Measurements from ENCODE around the gene NUDT13. TPM values are rescaled to one million over a fixed set of nuclear protein-coding genes. Genes with fewer than 3 reads are reported as not detected.

The NUDT13 gene
- total and polyA plus RNA-seq, 2 donors (not counting 1 experiment from before 2014, with no cell fraction given): 2.5 to 4.5 TPM

DNA sequence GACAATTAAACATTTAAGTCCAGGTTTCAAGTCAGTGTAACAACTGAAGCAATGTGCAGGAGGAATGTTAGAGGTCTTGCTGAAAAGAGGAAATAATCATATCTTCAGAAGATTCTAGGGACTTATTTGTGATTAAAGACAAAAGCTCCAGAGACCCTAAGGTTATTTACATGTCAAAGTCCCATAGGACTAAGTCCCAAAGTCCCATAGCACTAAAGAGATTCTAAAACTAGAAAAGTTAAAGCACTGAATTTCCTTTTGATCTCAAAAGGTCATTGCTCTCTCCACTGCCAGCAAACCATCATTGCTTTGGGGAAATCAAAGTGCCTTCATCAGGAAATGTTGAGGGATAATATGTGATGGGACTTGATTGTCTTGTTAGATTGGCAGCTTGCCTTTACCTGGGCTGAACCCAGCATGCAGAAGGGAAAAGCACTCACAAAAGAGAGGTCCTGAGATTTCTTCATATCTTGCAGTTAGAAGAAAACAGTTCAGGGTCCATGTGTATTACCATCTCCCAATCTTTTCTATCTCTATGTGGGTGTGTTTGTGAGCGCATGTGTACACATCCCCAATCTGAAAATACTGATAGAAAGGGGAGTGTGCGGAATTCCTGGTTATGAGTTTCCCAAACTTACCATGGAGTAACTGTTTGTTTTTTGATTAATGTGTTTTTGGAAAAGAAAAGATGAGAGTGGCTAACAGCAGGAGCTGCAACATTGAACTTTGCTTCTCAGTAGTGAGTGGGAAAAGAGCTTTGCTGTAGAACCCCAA, 21.8 kb downstream of the NUDT13 start:
- no peaks in the 10 kb centered on the region for H3K4me1 ChIP-seq (ENCODE audit: control insufficient read depth in 2 of 2, insufficient read depth in 2 of 2, low read length in 2 of 2)
- H2AFZ ChIP-seq (ENCODE audit: insufficient read depth, low read depth, low read length, poor library complexity, severe bottlenecking): no peak overlapping the region
- no peaks in the 10 kb centered on the region for H4K20me1 ChIP-seq (ENCODE audit: control insufficient read depth, insufficient read depth, low read length, poor library complexity, severe bottlenecking)
- H3K27ac Mint-ChIP-seq: peak overlapping the region; percentile 12
- no peak for DNase-seq
- H3K9me3 Mint-ChIP-seq (ENCODE audit: insufficient read depth): no peaks in the 10 kb centered on the region
- TF ChIP-seq EZH2 (IDR thresholded peaks at IDR 0.05; ENCODE audit: borderline replicate concordance, insufficient read depth, low read depth, low read length, poor library complexity, severe bottlenecking): no peak
- TF ChIP-seq, protein P1, sequence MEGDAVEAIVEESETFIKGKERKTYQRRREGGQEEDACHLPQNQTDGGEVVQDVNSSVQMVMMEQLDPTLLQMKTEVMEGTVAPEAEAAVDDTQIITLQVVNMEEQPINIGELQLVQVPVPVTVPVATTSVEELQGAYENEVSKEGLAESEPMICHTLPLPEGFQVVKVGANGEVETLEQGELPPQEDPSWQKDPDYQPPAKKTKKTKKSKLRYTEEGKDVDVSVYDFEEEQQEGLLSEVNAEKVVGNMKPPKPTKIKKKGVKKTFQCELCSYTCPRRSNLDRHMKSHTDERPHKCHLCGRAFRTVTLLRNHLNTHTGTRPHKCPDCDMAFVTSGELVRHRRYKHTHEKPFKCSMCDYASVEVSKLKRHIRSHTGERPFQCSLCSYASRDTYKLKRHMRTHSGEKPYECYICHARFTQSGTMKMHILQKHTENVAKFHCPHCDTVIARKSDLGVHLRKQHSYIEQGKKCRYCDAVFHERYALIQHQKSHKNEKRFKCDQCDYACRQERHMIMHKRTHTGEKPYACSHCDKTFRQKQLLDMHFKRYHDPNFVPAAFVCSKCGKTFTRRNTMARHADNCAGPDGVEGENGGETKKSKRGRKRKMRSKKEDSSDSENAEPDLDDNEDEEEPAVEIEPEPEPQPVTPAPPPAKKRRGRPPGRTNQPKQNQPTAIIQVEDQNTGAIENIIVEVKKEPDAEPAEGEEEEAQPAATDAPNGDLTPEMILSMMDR (IDR thresholded peaks at IDR 0.05): no peak
- H3K9ac ChIP-seq (ENCODE audit: low read length): no peak overlapping the region
- H3K27me3 ChIP-seq (replicated peaks in 1 of 4; ENCODE audit: control extremely low read depth in 1 of 4, control insufficient read depth in 3 of 4, insufficient read depth in 4 of 4, low read length in 3 of 4): no peaks in the 10 kb centered on the region
- H3K27ac ChIP-seq (ENCODE audit: low read length in 2 of 2): no peak overlapping the region
- peaks cover 12 to 69% of the 10 kb centered on the region in 2 experiments for H3K36me3 ChIP-seq (replicated peaks in 1 of 2; ENCODE audit: control extremely low read depth in 1 of 2, control insufficient read depth in 1 of 2, extremely low read depth in 1 of 2, insufficient read depth in 2 of 2, low read length in 1 of 2)
- POLR2A ChIA-PET: no interaction called here
- H3K27me3 Mint-ChIP-seq: no peaks in the 10 kb centered on the region
- no peak overlapping the region for H3K4me3 Mint-ChIP-seq
- no peak overlapping the region for H3K4me2 ChIP-seq (replicated peaks; ENCODE audit: low read depth, low read length, poor library complexity, severe bottlenecking)
- peak; percentile 36 for ATAC-seq (ENCODE audit: low read depth)
- peaks cover 0 to 1% (median 0%) of the 10 kb centered on the region in 3 donors for H3K9me3 ChIP-seq (ENCODE audit: control extremely low read depth in 1 of 3, control insufficient read depth in 2 of 3, insufficient read depth in 1 of 3, low read length in 2 of 3)
- H3K4me3 ChIP-seq (ENCODE audit: control extremely low read depth in 1 of 5, extremely low read depth in 1 of 5, insufficient read depth in 1 of 5, low read depth in 2 of 5, low read length in 4 of 5): no peak overlapping the region
- H3K79me2 ChIP-seq (ENCODE audit: control insufficient read depth, insufficient read depth, low read length): no peaks in the 10 kb centered on the region
- intact Hi-C loops (cut with micrococcal nuclease): loop anchor here (5.0 kb wide), 1 partner anchor 35 kb away; the partner anchor contains the start of gene P4HA1
- 100% methylated on average over 1 of the region's 2 CpGs for WGBS (ENCODE audit: insufficient coverage)
- peaks cover 12% of the 10 kb centered on the region for H3K4me1 Mint-ChIP-seq
- CTCF ChIA-PET: interaction anchor here (3.2 kb wide), 1 partner anchor 36 kb away, joined by 12 read pairs; the partner anchor contains the start of gene P4HA1

DNA sequence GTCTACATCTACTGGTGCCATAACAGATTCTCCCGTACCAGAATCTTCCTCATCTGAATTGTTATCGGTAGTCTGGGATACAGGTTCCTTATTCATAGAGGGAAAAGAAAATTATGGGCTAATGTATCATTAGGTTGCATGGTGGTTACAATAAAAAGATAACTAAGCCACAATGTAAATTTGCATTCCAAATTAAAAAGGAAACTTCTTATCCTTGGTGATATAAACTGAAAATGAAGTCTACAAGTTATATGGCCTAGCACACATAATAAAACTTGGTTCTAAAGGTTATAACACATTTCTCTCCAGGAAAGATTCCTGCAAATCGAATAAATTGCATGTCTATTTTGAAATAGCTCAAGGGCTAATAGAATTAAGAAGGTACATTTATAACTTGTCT, 24.5 kb downstream of the NUDT13 start:
- Histone ChIP-seq H3K27ac (ENCODE audit: low read length in 2 of 2) (no peak overlapping the region), H3K9ac (ENCODE audit: low read length) (no peak overlapping the region), H3K4me2 (replicated peaks; ENCODE audit: low read depth, low read length, poor library complexity, severe bottlenecking) (no peak overlapping the region), H3K36me3 (replicated peaks in 1 of 2; ENCODE audit: control extremely low read depth in 1 of 2, control insufficient read depth in 1 of 2, extremely low read depth in 1 of 2, insufficient read depth in 2 of 2, low read length in 1 of 2) (peaks cover 14 to 77% of the 10 kb centered on the region in 2 experiments), H2AFZ (ENCODE audit: insufficient read depth, low read depth, low read length, poor library complexity, severe bottlenecking) (no peak overlapping the region), H3K4me3 (ENCODE audit: control extremely low read depth in 1 of 5, extremely low read depth in 1 of 5, insufficient read depth in 1 of 5, low read depth in 2 of 5, low read length in 4 of 5) (no peak overlapping the region), H3K9me3 (ENCODE audit: control extremely low read depth in 1 of 3, control insufficient read depth in 2 of 3, insufficient read depth in 1 of 3, low read length in 2 of 3) (peaks cover 0 to 1% (median 0%) of the 10 kb centered on the region in 3 donors), H3K79me2 (ENCODE audit: control insufficient read depth, insufficient read depth, low read length) (no peaks in the 10 kb centered on the region), H3K4me1 (ENCODE audit: control insufficient read depth in 2 of 2, insufficient read depth in 2 of 2, low read length in 2 of 2) (no peaks in the 10 kb centered on the region), H3K27me3 (replicated peaks in 1 of 4; ENCODE audit: control extremely low read depth in 1 of 4, control insufficient read depth in 3 of 4, insufficient read depth in 4 of 4, low read length in 3 of 4) (no peaks in the 10 kb centered on the region), H4K20me1 (ENCODE audit: control insufficient read depth, insufficient read depth, low read length, poor library complexity, severe bottlenecking) (no peaks in the 10 kb centered on the region)
- no CpG with 5 or more reads among the region's 3 CpGs for WGBS (ENCODE audit: insufficient coverage)
- ChIA-PET CTCF (interaction anchor here (1.2 to 1.3 kb wide), 2 partner anchors 24 to 38 kb away, joined by 3 to 5 read pairs; partner anchors contain the start of gene P4HA1), POLR2A (no interaction called here)
- DNase-seq: no peak
- TF ChIP-seq, protein P1 (IDR thresholded peaks at IDR 0.05): no peak
- no peak for TF ChIP-seq EZH2 (IDR thresholded peaks at IDR 0.05; ENCODE audit: borderline replicate concordance, insufficient read depth, low read depth, low read length, poor library complexity, severe bottlenecking)
- ATAC-seq (ENCODE audit: low read depth): no peak
- Mint-ChIP-seq H3K9me3 (ENCODE audit: insufficient read depth) (no peaks in the 10 kb centered on the region), H3K4me1 (peaks cover 15% of the 10 kb centered on the region), H3K4me3 (no peak overlapping the region), H3K27me3 (no peaks in the 10 kb centered on the region), H3K27ac (no peak overlapping the region)
- intact Hi-C loops (cut with micrococcal nuclease): loop anchor here (5.0 kb wide), 1 partner anchor 37 kb away; the partner anchor contains the start of gene P4HA1

Measured in B cell (primary cell).